ENCODE measurements around the gene CHRNG.
A peak's percentile ranks its signal among the peaks of the same experiment; 100 is the strongest.

CHRNG gene

DNA sequence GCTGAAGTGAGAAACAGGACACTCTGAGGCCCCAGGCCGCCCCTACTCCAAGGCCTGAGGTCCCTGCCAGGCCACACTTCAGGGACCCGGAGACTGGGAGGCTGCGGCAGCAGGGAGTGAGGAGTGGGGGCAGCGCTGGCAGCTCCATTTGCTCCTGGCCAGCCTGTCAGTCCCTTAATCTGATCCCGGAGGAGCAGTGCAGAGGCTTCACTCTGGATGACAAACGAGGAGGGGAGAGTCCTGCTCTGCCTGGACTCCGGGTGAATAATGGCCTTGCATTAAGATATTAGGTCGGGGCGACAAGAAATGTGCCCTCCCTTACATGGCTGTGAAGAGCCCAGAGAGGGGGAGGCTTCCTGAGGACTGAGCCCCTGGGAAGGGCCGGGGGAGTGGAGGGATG, 33.6 kb upstream of the CHRNG start:
- DNase-seq = no peak

DNA sequence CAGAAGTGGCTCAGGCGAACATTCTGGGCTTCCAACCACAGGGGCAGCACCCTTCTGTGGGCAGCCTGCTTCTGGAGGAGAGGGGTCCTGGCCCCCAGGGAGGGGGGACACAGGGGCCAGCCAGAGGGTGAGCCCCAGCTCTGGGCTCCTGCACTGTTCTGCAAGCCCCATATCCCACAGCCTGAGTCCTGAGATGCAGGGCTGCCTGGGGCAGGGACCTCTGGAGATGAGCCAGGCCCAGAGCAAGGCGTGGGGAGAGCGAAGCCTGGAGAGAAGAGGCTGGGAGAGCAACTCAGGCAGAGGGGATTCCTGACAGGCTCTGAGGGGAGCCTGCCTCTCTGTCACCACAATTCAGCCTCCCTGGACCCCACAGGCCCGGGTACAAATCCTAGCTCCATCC, 32.8 kb upstream of the CHRNG start:
- no peak for DNase-seq

DNA sequence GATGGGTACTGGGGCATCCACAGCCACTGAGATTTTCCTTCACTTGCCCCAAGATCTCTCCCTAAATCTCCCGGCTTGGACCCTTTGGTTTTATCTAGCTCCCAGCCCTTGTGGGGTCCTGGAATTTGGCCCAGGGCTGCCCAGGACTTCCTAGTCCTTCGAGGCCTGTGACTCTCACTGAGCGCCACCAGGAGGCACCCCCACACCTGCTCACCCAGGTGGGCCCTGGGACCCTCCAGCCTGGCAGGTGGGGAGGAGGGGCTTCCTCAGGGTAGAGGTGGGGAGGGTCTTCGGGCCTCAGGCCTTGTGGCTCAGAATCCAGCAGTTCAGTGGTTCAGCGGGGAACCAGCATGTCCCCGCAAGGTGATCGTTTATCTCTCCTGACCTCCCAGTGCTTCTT, 31.2 kb upstream of the CHRNG start:
- DNase-seq = no peak

DNA sequence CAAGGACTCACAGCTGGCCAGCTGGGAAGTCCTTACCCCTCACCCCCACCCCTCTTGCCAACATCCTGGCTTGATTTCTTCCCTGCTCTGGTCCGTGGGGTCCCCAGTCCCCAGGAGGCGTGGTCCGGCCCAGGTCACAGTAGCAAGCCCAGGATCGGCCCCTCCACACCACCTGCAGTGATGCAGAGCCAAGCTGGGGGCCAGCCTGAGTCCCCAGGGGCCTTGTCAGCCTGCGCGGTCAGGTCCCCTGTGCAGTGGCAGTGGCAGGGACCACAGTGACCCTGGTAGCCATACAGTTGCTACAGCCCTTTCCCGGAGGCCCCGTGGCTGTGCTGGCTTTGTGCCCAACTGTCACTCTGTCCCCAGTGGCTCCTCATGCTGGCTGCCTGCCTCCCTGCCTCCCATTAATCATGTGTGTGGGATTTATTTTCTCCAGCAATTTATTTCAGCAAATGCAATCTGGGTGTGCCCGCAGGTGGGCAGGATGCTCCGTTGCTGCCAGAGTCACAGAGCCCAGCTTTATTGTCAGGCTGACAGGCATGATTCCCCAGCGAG, 28.1 kb upstream of the CHRNG start:
- DNase-seq = no peak

DNA sequence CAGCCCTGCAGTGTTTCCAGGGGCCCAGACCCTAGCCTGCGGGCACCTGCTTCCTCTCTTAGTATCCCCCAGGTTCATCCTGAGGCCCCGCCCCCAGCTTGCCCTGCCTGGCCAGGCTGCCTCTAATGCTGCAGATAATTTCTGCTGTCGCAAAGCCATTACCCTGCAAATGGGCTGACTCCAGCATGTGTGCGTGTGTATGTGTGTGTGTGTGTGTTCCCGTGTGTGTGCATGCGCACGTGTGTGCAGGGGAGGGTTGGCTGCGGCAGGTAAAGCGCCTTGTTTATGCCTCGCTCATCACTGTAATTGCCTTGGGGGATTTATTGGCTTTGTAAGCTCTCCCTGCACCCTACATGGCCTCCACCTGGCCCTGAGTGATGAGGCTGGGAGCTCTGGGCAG, 26.9 kb upstream of the CHRNG start:
- DNase-seq = no peak

DNA sequence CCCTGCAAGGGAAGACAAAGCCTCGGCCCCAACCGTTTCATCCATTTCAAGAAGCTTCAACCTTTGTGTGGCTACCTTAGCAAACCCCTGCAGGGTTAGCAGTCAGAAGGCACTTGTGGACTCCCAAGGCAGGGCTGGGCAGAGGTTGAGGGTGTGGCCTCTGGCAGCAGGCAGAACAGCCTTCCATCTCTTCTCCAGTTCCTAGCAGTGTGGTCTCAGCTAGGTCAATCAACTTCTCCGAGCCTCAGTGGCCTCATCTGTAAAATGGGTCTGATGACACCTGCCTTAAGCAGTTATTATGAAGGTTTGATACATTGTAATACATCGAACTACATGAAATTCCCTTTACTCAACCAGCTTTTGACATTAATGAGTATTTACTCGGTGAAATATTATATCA, 26.1 kb upstream of the CHRNG start:
- no peak for DNase-seq

DNA sequence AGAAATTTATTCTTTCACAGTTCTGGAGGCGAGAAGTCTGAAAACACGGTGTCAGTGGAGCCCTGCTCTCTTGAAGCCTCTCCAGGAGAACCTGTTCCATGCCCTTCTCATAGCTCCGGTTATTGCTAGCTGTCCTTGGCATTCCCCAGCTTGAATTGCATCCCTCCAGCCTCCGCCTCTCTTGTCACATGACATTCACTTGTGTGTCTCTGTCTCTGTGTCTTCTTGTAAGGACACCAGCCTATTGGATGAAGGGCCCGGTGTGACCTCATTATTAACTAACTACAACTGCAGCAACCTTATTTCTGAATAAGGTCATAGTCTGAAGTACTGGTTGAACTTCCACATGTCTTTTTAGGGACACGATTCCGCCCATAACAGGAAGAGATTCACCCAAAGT, 23.9 kb upstream of the CHRNG start:
- DNase-seq = no peak

DNA sequence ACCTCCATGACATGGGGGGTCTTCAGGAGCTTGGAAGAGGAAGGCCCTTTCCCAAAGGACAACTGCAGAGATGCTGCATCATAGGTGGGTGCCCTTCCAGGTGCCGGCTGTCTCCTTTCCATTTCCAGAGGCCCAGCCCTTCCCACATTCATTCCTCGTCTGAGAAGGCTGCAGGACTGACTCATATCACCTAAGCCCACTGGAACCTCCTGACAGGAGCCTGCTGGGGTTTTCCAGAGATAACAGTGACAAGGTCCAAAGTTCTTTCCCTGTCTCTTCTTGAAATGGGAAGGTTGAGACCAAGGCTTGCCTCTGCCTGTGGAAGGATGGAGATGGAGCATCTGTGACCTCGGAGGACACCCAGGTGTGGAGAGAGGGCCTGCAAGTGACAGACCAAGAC, 22.9 kb upstream of the CHRNG start:
- DNase-seq = no peak

DNA sequence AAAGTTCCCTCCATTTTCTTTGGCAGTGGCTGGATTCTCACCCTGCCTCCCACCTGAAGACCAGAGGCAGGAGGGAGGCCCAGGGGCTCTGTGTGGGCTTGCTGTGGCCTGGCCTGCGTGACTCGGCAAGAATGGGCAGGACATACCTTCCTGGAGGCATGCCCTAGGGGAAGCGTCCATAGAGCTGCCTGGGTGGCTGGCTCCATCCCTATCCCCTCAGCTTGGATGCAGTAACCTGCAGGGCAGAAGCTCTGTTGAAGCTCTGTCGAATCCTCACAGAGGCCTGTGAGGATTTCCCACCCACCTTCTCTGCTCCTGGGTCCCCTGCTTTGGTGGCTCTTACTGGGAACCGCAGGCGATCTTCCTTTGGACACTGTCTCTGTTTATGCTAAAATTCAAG, 20.6 kb upstream of the CHRNG start:
- DNase-seq = no peak

DNA sequence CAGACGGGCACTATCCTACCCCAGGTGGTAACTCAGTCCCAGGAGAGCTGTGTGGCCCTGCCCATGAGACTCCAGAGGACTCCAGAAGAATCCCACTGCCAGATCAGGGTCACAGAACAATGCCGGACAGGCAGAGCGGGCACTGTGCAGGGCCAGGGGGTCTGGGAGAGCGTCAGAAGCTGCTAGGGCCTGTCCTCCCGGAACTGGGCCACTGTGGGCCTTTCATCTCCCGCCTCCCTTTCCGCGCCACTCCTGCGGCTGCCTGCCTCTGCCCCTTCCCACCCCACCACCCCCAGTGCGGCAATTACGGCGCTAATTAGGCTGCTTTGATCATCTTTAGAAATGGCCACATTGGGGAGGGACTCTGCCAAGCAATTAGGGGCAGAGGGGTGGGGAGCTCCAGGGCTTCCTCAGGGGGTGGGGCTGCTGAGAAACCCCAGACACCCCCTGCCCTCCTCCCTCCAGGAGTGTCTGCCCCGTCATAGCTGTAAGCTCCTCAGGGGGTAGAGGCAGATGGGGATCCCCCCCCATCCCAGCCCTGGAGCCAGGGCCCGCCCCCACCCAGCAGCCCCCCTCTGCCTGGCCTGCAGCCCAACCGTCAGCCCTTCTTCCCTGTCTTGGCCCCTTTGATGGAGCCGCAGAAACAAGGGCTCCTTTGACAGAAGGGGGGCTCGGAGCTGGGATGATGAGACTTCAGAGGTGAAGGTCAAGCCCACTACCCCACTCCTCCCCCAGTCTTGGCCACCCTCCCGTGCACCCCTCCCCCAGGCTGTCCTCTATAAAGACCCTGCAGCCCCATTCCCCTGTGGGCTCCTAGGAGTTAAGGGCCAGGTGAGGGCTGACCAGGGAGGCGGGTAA, 19.7 kb upstream of the CHRNG start, which contains the start of gene PRSS56:
Gene PRSS56, plus strand, starts transcription at position 808 of the 858 bp plus-strand sequence. CDS start 211 bp downstream, outside the sequence.
- no peak for DNase-seq

DNA sequence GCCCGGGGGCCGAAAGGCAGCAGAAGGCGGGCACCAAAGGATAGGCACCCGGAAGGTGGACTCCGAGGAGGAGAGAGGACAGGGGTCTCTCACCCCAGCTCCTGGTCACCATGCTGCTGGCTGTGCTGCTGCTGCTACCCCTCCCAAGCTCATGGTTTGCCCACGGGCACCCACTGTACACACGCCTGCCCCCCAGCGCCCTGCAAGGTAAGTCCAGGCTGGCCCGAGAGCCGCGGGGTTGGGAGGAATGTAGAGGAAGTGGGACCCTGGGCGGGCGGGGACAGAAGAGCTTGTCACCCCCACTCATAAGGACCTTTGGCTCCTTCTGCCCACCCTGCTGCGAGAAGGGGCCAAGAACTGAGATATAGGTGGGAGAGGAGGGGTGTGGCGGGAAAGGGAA, 19.0 kb upstream of the CHRNG start:
- DNase-seq = no peak

DNA sequence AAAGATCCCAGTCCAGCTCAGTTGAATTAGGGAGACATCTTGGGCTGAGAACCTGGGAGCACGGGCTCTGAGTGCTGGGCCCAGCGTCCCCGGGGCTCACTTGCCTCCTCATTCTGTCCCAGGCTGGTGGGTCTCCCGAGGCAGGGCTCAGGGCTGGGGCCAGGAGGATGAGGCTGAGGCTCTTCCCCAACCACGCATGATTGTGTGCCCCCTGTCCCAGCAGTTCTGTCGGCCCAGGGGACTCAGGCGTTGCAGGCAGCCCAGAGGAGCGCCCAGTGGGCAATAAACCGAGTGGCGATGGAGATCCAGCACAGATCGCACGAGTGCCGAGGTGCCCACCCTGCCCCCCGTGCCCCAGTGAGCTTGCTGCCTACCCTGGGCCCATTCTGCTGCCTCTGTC, 18.4 kb upstream of the CHRNG start:
- DNase-seq = no peak

DNA sequence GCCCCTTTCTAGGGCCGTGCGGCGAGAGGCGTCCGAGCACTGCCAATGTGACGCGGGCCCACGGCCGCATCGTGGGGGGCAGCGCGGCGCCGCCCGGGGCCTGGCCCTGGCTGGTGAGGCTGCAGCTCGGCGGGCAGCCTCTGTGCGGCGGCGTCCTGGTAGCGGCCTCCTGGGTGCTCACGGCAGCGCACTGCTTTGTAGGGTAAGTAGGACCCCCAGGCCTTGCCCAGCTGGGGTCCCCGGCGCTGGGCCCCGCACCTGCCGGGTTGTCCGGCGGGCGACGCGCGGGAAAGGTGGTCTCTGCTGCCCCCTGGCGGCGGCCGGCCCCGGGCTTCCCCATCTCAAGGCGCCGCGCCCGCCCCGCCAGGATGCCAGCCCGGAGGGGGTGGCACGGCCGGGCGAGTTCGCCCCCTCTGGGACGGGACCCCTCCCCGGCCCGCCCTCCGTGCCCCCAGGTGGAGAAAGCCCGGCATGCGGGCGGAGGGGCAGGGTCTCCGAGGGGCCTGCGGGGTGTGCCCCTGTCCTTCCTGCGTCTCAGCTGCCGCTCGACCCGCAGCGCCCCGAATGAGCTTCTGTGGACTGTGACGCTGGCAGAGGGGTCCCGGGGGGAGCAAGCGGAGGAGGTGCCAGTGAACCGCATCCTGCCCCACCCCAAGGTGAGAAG, 17.4 kb upstream of the CHRNG start:
- DNase-seq = peak; percentile 77

DNA sequence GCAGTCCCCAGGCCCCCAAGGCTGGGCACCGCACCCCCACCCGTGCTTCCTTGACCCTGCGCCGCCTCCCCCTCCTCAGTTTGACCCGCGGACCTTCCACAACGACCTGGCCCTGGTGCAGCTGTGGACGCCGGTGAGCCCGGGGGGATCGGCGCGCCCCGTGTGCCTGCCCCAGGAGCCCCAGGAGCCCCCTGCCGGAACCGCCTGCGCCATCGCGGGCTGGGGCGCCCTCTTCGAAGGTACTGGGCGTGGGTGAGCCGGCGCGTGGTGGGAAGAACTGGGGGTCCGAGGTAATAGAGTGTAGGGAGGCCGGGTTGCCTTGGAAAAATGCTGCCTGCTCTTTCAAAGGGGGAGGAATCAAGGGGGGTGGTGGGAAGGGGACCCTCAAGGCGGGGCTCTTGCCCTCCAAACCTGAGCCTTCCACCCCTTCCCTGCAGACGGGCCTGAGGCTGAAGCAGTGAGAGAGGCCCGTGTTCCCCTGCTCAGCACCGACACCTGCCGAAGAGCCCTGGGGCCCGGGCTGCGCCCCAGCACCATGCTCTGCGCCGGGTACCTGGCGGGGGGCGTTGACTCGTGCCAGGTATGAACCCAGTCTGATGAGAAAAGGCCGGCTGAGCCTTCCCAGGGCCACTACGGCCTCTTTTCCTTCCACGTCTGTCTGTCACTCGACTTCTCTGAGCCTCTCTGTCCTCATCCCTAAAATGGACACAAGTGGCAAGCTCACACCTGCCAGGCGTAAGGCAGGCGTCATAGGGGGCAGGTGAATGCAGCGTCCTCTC, 16.7 kb upstream of the CHRNG start:
- DNase-seq = no peak

DNA sequence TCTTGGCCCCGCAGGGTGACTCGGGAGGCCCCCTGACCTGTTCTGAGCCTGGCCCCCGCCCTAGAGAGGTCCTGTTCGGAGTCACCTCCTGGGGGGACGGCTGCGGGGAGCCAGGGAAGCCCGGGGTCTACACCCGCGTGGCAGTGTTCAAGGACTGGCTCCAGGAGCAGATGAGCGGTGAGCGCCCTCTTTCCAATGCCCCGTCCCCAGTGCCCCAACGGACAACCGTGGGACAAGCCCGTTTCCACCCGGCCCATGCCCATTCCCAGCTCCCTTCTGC, 16.1 kb upstream of the CHRNG start:
- DNase-seq = no peak

DNA sequence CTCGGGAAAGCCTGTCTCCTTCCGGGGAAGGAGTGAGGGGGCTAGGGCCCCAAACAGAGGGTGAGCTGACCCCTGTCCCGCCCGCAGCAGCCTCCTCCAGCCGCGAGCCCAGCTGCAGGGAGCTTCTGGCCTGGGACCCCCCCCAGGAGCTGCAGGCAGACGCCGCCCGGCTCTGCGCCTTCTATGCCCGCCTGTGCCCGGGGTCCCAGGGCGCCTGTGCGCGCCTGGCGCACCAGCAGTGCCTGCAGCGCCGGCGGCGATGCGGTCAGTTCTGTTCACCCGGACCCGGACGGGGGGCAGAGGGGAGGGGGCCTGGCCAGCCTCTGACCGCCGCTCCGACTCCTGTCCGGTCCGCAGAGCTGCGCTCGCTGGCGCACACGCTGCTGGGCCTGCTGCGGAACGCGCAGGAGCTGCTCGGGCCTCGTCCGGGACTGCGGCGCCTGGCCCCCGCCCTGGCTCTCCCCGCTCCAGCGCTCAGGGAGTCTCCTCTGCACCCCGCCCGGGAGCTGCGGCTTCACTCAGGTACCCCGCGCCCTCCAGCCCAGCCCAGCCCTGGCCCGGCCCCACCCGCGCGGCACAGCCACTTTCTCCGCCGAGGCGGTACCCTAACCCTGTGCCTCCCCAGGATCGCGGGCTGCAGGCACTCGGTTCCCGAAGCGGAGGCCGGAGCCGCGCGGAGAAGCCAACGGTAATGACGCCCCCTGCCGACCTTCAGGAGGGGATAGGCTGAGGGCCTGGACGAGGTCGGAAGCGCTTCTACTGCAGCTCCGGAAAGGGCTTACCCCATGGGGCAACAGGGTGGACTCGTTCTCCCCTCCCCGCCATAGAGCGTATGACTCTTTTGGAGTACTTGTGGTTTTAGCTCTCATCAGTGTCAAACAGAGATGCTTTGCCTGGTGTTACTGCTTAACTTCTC, 15.6 kb upstream of the CHRNG start:
- peak; percentile 28 for DNase-seq

DNA sequence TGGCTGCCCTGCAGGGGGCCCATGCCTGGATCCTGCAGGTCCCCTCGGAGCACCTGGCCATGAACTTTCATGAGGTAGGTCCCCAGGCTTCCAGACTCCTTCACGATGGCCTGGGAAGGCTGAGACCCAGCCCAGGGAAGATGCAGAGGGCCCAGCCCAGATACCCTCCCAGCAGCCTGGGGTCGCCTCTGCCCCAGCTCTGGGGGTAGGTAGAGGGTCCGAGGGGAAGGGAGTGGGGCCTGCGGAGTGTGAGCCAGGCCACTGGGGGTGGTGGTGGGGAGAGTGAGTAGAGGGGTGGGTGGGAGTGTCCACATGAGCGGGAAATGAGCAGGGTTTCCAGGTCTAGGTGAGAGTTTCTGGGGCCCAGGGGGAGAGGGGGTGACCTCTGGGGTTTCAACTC, 14.7 kb upstream of the CHRNG start:
- no peak for DNase-seq

DNA sequence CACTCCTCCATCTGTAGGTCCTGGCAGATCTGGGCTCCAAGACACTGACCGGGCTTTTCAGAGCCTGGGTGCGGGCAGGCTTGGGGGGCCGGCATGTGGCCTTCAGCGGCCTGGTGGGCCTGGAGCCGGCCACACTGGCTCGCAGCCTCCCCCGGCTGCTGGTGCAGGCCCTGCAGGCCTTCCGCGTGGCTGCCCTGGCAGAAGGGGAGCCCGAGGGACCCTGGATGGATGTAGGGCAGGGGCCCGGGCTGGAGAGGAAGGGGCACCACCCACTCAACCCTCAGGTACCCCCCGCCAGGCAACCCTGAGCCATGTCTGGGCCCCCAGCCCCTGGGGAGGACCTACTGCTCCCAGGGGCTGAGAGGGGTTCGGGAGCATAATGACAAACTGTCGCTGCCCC, 14.3 kb upstream of the CHRNG start:
- DNase-seq = no peak

DNA sequence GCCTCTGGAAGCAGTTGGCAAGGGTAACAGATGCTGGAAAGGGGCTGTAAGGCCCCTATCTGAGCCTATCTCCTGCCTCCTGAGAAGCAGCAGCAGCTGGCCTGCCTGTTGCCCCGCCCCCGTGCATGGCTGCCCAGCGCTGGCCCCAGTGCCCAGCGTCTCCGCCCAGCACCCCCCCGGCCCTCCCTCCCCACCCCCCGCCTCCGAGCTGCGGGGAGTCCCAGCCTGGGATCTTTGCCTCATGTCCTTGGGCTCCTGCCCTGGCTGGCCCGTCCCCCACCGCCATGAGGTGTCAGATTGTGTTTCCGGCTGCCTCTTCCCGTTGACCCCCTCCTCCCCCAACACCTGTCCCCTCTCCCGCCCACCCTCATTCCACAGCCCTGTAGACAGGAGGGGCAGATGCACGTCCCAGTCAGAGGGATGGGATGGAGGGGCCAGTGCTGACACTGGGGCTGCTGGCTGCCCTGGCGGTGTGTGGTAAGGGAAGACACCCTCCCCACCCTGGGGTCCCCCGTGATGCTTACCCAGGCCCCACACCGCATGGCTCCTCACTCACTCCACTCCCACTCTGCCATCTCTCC, 13.6 kb upstream of the CHRNG start, which contains the start of gene CHRND:
Gene CHRND, plus strand, starts transcription at position 370 of the 581 bp plus-strand sequence. Its CDS starts 56 bp downstream, at position 426.
- no peak for DNase-seq

DNA sequence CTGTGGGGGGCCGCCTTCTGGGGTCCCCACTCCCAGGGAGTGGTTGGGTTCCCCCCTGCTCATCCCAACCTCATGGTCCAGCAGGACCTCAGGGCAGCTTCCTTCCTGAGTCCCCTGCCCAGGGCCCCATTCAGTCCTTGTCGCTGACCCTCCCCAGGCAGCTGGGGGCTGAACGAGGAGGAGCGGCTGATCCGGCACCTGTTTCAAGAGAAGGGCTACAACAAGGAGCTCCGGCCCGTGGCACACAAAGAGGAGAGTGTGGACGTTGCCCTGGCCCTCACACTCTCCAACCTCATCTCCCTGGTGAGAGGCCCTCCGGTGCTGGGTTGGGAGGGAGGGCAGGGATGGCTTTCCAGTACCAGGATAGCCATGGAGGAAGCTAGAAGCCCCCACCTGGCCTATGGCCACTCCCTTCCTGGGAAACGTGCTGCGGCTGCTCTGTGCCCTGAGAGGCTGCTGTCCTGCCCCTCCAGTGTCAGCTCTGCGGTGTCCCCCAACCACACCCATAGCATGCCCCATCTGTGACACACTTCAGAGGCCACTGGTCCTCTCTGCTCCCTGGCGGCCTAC, 13.0 kb upstream of the CHRNG start:
- DNase-seq = no peak

DNA sequence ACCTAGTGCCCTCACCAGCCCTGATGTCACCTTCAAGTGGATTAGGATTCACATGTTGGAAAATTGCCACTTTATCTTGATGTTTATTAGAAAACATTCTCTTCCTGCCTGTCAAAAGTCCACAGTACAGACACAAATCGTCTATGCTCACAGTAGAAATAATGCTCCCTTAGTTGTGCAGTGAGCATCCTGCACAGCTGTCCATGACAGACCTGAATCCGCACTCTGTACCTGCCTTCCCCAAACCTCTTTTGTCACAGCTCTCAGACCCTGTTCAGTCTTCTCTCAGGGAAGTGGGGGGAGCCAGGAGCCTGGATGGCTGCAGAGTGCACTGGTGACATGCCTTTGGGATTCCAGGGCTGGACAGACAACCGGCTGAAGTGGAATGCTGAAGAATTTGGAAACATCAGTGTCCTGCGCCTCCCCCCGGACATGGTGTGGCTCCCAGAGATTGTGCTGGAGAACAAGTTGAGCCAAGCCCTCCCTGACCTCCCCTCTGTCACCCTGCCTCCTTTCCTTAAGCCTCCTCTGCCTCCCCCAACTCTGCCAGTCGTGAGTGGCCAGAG, 11.5 kb upstream of the CHRNG start:
- DNase-seq = no peak
